Endometrial microvascular endothelial cells (primary cell): Measurements from ENCODE around the gene NFE2L1. TPM values are rescaled to one million over a fixed set of nuclear protein-coding genes. Genes with fewer than 3 reads are reported as not detected.
"Not testable (repeated sequence)": the region's sequence is repeated elsewhere in the genome, so short reads cannot be mapped to it uniquely, and the experiment has no call there.

ENCODE experiments used
- in situ Hi-C: cut with HindIII; loops from 2 replicates; pipeline ENCODE4 v1.10.0; 2017; ENCODE audit warnings: low sequenced_read_pairs, low pct_unique_long_range_greater_than_20kb; ENCODE audit errors: inconsistent ontology term
- total RNA-seq: library from RNA; depleted of rRNA; stranded (reverse); fragments of >200 nt; gene quantifications from one replicate; pipeline ENCODE4 v1.2.3, GENCODE V29; 2015; ENCODE audit errors: inconsistent ontology term

Gene NFE2L1
- total RNA-seq, 1 donor from 2014 or later: 115 TPM

DNA sequence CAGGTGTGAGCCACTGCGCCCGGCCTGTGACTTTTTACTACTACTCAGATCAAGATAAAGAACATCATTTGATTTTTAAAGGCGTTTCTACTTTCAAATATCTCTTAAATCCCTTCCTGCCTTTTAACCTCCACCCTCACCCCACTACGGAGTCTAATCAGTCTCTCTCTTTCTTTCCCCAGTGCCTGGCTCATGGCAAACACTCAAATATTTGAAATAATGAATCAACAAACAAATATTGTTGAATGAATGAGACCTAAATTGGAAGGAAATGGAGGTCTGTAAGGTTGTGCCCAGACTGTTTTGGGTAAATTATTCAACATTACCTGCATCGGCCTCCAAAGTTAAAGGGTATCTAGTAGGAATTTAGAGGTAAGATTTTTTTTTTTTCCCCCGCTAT lies 25.3 kb upstream of the NFE2L1 start:
- in situ Hi-C loops: no loop called here

DNA sequence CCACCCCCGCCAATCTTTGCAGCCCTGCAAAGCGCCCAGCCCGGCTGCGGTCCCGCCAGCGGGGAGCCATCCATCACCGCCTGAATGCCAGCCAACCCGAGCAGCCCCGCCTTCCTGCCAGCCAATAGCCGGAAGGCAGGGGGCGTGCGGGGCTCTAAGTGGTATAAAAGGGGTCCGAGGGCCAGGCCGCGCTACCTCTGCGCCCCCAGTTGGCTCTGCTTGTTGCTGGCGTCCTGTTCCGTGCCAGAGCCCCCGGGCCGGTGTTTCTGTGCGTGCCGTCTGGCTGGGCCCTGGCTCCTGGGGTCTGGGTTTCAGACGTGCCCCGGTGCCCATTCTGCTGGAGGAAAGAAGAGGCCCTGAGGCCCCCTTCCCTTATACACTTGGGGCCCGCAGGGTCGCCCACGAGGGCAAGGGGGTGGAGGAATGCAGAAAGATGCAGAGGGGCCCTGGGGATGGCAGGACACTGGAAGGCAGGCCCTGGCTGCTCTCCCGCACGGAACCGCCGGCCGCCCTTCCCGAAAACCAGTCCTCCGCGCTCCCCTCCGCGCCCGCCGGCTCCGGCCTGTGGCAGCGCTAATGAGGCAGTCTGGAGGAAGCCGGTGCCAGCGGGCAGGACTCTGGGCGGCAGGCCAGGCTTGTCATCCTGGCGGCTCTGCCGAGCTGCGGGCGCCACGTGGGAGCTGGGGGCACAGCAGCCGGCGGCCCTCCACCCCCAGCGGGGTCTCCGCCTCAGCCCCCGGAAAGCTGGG lies 24.6 kb upstream of the NFE2L1 start:
- in situ Hi-C loops: no loop called here

DNA sequence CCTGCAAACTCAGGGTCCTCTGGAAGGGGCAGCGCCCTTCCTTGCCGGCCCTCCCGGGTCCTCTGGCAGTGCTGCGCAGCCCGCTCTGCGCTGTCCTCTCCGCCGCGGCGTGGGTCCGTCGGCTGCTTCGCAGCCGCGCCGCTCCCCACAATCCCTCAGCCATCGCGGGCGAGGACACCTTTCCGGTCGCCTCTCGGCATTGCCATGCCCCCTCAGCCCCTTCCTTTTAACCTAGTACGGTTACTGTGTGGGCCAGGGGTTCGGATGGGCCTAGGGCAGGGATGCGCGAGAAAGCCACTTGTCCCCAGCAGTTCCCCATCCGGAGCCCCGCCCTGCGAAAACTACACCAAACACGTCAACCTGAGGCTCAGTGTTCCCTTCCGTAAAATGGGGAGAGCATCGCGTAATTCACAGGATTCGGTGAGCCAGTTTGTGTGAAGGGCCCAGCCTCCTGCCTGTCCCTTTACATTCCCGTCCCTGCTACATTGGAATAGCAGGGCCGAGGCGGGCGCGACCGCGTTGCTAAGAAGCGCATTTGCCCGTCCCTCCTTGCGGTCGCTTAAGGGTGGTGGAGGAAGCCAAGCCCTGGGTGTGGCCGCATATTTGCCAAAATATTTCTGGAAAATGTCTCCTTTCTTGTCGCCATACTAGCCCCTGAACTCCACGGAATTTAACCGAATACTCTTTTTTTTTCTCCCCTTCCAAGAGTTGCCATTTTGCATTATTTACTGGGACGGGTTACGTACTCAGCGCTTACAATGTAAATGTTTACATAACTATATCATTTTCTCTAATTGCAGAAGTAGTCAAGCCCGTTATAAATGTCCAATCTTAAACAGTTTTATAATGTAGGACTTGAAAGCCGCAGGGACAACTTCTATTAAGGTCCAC lies 23.8 kb upstream of the NFE2L1 start:
- in situ Hi-C loops: no loop called here

DNA sequence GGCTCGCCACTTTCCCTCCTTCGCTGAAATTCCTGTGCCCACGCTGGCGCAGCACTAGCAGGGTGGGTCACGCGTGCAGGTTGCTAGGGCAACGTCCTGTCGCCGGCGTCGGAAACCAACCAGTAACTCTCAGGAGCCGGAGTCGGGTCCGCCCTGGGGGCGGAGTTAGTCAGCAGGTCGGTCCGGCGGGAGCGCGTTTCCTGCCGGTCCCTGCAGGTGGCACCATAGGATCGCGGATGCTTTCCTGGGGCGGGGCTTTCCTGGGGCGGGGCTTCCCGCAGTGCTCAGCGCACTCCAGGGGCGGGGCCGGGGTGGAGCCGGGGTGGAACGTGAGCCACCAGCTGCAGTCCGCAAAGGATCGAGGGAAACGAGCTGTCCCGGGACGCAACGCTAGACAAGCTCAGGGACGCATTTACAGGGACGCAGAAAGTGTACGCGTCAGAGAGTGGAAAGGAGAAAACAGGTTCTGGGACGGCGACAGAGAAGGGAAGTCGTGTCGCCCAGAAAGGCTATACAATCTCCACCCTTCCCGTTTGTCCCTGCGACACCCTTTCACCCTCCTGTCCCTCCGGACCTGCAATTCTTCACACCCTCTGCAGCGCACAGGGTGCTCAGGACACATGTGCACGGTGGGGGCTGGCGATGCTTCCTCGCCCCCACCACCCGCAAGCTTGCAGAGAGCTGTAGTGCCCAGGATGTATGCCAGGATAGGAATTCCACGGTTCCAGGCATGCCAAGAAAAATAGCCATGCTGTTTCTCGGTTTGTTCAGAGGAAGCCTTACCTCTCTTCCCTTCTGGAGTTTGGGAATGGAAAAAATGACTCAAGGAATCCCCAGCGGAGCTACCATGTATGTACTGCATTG lies 22.9 kb upstream of the NFE2L1 start:
- in situ Hi-C loops: no loop called here

DNA sequence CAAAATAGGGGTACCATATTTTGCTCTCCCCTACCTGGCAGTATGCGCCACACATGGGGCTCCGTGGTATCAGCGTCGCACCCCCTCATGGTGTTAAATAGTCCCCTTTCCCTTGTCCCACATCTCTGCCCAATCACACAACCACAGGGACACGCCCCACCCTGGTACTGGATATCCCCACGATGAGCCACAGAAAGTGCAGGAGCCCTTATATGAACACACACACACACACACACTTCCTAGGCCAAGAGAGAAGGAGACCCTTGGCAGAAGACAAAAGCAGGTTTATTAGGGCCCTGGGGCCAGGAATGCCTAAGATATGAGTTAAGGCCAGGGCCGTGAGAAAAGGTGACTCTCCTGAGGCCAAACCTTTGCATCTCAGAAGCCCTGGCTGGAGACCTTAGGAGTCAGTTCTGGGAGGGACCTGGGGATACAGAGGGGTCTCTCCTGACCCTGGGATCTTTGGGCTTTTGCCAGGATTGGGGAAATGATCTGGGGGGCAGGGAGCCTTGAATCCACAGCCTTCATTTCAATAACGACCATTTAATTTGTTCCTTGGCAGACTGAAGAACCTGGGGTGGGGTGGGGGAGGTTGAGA lies 22.2 kb upstream of the NFE2L1 start:
- in situ Hi-C loops: no loop called here

DNA sequence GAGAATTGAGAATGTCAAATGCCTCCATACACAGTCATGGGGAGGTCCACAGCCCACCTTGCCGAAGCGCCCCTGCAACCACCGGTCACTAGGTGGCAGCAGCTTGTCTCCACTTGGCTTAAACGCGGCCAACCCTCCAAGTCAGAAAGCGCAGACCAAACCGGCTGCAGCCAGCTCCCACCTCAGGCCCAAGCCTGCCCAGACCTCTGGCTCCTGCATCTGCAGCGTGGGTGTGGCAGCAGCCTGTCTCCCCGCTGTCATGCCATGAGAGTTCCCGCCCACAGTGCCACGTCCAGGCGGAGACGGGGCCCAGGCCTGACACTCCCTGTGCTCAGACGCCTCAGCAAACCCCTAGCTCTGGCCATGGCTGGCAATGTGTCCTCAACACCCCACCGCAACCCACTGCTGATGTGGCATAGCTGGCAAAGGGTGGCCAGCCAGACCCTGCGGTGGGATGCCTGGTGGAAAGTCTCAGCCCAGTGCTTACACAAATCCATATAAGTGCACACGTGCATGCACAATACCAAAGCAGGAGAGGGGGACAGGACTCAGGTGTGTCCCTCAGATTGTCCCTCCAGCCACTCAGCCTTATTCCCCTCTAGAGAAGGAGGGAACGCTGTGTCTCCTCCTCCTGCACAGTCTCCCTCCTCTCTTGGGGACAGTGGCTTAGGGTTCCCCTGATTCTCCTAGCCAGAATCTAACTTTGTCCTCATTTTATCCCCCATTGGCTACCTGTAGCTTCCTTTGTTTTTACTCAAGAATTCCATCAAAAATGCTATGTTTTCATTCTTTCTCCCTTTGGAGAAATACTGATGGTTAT lies 21.4 kb upstream of the NFE2L1 start:
- in situ Hi-C loops: no loop called here

DNA sequence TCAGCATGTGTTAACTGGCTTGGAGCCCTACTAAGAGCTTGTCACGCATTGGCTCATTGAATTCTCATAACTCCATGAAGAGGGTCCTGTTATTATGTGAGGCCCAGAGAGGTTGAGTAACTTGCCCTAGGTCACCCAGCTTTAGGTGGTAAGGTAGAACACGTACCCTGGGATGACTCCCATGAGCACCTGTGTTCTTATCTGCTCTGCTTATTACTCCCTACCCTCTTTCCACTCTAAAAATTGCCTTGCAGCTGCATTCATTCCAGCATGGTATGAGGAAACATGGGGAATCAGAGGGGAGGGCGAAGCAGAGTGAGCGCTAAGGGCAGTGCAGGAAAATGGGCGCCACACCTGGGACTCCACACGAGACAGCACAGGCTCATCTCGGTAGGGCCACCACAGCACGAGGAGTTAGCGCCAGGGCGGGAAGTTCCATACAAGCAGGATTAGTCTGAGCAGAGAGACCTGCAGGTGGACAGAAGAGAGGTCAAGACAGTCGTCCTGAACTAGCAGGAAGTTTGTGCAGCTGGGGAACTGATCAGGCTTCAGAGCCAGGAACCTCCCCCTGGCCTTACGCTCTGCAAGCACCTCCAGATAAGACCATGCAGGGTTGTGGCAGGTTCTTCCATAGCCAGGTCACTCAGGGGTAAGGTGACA lies 20.7 kb upstream of the NFE2L1 start:
- in situ Hi-C loops: no loop called here

DNA sequence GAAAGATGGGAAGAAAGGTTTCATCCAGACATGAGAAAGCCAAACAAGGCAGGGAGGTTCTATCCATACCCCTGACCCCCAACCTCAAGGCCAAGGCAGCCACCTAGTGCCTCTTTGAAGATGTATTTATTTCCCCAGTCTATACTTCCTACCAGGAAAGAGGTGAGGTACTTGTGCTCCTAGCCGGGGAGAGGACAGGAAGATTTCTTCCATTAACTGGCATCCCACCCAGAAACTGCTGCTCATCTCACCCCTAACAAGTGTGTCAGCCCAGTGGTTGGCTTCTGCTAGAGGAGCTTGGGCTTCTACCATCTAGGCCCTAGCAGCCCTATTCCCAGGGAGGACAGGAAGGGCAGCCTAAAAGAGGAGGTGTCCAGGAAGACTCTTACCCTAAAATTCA lies 19.4 kb upstream of the NFE2L1 start:
- in situ Hi-C loops: no loop called here

DNA sequence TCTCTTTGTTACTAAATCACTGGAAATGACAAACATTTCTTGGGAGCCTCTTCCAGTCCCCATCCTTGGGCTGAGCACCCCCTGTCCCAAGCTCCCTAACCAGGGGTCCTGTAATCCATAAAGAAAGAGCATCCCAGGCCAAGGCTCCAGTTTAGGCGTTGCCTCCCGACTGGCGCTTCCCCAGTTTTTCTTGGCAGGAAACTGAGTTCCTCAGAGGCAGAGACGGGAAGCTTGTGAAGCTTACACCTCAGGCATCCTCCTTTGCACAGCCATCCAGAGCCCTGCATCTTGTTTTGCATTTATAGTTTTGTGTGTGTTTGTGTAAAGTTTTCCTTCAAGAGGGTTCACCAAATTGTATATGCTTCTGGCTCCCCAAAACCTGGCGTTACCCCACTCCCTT lies 17.6 kb upstream of the NFE2L1 start:
- in situ Hi-C loops: no loop called here

DNA sequence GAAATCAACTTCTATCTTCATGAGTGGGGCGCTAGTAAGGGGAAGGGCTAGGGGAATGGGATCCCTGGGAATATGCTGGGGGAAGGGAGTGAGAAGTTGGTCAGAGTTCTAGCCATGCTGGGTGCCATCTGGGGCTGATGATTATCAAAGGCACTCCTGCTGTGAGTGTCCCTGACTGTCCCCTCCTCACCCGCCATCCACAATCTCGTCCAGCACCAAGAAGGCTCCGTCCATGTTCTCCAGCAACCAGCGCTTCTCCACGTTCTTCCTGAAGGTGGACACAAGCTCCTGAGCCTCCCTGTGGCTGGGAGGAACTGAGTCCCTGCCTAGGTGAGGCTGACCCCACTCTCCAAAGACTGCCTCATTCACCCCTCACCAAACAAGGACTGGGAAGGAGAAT lies 16.2 kb upstream of the NFE2L1 start:
- in situ Hi-C loops: no loop called here

DNA sequence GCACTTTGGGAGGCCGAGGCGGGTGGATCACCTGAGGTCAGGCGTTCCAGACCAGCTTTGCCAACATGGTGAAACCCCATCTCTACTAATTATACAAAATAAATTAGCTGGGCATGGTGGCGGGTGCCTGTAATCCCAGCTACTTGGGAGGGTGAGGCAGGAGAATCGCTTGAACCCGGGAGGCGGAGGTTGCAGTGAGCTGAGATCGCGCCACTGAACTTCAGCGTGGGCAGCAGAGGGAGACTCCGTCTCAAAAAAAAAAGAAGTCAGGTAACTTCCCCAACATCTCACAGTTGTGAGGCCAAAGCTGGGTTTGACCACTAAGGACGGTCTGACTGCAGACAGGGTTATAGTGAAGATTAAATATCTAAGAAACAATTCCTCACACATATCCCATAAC lies 13.4 kb upstream of the NFE2L1 start:
- in situ Hi-C loops: not testable (repeated sequence)

DNA sequence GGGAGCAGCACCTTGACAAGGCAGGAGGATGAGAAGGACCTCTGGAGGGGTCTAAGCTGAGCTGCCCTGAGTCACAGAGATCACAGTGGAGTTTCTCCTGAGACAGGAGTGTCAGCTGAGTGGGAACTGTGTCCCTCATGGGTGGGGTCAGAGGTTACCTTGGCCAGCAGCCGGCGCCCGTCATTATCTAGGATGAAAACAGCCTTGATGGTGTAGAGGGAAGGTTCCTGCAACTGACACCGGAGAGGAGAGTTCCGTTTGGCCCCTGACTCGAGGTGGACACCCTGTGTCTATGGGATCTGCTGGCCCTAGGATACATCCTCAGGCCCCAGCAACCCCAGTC lies 11.5 kb upstream of the NFE2L1 start:
- in situ Hi-C loops: no loop called here

DNA sequence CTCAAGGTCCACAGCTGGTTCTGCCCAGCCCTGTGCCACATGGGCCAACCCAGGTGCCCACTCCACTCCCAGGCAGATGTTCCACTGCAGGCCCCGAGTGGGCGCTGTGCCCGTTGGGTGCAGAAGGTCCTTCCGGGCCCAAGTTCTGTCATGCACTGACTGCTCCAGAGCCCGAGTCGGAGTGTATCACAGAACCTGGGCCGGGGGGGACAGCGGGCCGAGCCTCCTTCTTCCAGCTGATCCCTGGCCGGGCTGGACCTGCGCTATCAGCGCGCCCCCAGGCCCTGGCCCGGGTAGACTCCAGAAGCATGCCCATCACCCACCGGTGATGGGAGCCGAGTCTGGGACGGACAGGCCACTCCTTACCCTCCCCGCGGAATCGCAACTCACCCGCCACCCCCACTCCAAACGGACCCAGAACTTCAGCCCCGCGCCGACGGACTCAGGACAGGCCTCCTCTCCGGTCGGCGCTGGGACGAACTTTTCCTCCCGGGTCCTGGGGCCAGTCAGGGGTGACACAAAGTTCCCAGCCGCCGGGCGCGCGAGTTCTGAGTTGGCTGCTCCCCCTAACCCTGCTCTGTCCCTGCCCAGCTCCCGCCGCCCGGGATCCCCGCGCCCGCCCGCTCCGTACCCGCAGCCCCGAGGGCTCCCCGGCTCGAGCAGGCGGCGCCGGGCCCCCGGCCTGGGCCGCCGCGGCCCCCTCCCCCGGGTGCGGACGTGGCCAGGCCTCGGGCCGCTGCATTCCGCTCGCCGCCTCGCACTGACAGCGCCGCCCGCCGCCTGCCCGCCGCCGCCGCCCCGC lies 10.9 kb upstream of the NFE2L1 start, which contains the start of gene COPZ2:
COPZ2 (minus strand) TSS at position 762 of the 802 bp plus-strand sequence; CDS start at position 742, 20 bp downstream.
- in situ Hi-C loops: no loop called here

DNA sequence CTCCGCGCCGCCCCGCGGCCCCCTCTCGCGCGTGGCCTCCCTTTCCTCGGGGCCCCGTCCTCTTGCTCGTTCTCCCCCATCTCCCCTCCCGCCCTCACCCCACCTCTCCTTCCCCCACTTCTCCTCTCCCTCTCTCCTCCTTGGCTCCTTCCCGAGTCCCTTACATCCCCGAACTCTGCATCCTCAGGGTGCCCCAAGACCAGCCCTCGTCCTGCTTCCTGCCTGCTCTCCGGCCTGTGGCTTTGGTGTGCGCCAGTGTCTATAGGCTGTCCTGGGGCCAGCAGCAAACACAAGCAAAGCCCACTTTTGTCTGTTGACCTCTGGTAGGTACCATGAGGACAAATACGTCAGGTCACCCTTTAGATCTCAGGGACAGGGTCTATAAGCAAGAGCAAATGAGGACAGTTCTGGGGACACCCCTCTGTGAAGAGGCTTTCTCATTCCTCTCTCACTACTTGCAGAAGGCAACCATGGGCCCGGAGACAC lies 10.3 kb upstream of the NFE2L1 start:
- in situ Hi-C loops: no loop called here

DNA sequence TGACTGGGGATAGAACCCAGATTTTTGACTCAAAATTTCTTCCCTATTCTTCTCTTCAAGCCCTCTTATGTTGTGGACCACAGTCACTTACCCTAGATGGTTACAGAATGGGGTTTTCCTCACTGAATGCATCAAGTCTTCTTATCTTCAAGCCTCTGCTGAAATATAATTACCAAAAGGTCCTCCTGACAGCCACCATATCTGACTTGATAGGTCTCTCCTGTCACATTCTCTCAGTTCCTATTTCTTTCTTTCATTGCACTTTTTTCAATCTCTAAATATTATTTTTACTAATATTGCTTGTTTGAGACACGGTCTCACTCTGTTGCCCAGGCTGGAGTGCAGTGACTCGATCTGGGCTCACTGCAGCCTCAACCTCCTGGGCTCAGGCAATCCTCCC lies 9.5 kb upstream of the NFE2L1 start:
- in situ Hi-C loops: no loop called here

DNA sequence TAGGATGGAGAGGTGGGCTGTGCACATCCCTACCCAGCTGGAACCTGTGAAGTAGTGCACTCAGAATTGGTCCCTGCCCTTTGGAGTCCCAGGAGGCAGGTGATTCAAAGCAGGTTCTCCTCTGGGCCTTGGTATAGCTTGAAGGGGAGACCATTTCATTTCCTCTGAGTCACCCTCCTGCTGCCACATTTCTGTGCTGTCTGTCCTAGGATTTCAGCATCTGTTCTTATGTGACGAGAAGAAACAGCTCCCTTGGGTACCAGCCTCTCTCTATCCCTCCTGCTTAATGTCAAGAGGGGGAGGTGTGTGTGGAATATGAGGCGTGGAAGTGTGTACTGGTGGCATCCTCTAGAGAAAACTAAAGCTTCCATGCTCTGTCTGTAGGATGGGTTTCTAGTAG lies 5.0 kb upstream of the NFE2L1 start:
- in situ Hi-C loops: no loop called here

DNA sequence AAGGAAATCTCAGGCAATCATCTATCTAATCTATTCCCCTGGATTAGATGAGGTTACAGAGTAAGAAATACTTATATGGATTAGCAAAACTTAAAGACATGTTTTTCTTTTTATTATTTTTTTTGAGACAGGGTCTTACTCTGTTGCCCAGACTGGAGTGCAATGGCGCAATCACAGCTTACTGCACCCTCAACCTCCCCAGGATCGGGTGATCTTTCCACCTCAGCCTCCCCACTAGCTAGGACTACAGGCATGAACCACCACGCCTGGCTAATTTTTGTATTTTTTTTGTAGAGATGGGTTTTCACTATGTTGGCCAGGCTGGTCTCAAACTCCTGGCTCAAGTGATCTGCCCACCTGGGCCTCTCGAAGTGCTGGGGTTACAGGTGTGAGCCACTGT lies 3.3 kb upstream of the NFE2L1 start:
- in situ Hi-C loops: no loop called here
